ENCODE measurements around the gene NSMCE1. TPM values are rescaled to one million over a fixed set of nuclear protein-coding genes. Genes with fewer than 3 reads are reported as not detected.

Gene NSMCE1
- total RNA-seq, 2 experiments from 2014 or later, result 110 to 127 TPM

GRCh38 chr16:27193300-27193990 lies 75.1 kb downstream of the NSMCE1 start:
- H3K27ac Mint-ChIP-seq, result no peak overlapping the region
- POLR2A ChIA-PET, result interaction anchor here (0.5 to 1.2 kb wide), 3 partner anchors 10 to 22 kb away, joined by 3 to 8 read pairs (median 3); partner anchors contain the start of gene KDM8
- CTCF ChIA-PET, result interaction anchor here (0.6 to 2.6 kb wide), 4 partner anchors 13 to 89 kb away, joined by 3 to 10 read pairs (median 6); no protein-coding TSS in a partner anchor
- H3K4me1 Mint-ChIP-seq, result peaks cover 37% of the 10 kb centered on the region
- DNase-seq, result no peak
- intact Hi-C loops (cut with DNase I, micrococcal nuclease), result no loop called here
- H3K4me3 Mint-ChIP-seq, result no peak overlapping the region
- H3K27me3 Mint-ChIP-seq, result no peaks in the 10 kb centered on the region
- H3K9me3 Mint-ChIP-seq (ENCODE audit: low read depth), result peaks cover 13% of the 10 kb centered on the region
- no peak for ATAC-seq
- H3K36me3 Mint-ChIP-seq (ENCODE audit: low read depth), result peaks cover 6% of the 10 kb centered on the region

GRCh38 chr16:27191352-27191924 lies 77.1 kb downstream of the NSMCE1 start:
- H3K36me3 Mint-ChIP-seq (ENCODE audit: low read depth), result peaks cover 6% of the 10 kb centered on the region
- H3K4me3 Mint-ChIP-seq, result no peak overlapping the region
- no peak overlapping the region for H3K27ac Mint-ChIP-seq
- ChIA-PET CTCF (interaction anchor here (0.7 kb wide), 1 partner anchor 10 kb away, joined by 3 read pairs; no protein-coding TSS in a partner anchor), POLR2A (no interaction called here)
- no peak for ATAC-seq
- peaks cover 13% of the 10 kb centered on the region for H3K9me3 Mint-ChIP-seq (ENCODE audit: low read depth)
- H3K4me1 Mint-ChIP-seq, result peaks cover 21% of the 10 kb centered on the region
- intact Hi-C loops (cut with DNase I, micrococcal nuclease), result no loop called here
- no peak for DNase-seq
- no peaks in the 10 kb centered on the region for H3K27me3 Mint-ChIP-seq

GRCh38 chr16:27190316-27190871 lies 78.2 kb downstream of the NSMCE1 start:
- Mint-ChIP-seq H3K4me3 (no peak overlapping the region), H3K36me3 (ENCODE audit: low read depth) (peaks cover 6% of the 10 kb centered on the region), H3K27ac (no peak overlapping the region), H3K9me3 (ENCODE audit: low read depth) (peaks cover 10% of the 10 kb centered on the region), H3K27me3 (no peaks in the 10 kb centered on the region), H3K4me1 (peaks cover 15% of the 10 kb centered on the region)
- DNase-seq, result no peak
- CTCF ChIA-PET, result interaction anchor here (0.6 to 3.7 kb wide), 6 partner anchors 9 to 1364 kb away, joined by 3 to 27 read pairs (median 3); no protein-coding TSS in a partner anchor
- POLR2A ChIA-PET, result interaction anchor here (1.0 kb wide), 1 partner anchor 13 kb away, joined by 3 read pairs; the partner anchor contains the start of gene KDM8
- ATAC-seq, result no peak
- intact Hi-C loops (cut with DNase I, micrococcal nuclease), result no loop called here

DNA sequence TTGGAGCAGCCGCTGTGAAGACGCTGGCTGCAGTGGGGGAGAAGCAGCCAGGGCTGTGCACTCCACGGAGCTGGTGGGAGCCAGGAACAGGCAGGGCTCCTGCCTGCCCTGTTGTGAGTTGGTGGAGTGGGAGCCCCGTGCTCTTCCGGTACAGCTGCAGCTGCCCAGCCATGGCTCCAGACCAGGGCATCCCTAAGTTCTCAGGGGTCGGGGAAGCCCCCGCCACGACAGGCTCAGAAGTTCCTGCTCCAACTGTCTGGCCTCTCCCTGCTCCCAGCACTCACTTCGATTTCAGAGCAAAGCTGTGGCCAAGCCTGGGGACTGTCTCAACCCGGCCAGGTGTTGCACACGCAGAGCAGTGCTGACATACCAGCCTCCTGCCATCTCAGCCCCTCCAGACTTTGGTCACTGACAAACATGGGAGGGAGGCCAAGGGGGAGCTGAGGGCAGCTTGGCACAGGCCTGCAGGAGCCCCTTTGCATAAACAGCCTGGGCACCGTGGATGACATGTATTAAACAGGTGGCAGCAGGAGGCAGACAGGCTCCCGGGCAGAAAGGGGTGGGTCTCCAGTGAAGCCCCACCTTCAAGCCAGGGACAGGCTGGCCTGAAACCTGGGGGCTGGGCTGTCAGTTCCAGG lies 79.1 kb downstream of the NSMCE1 start:
- H3K4me1 Mint-ChIP-seq, result peaks cover 6% of the 10 kb centered on the region
- ChIA-PET CTCF (interaction anchor here (1.1 to 3.7 kb wide), 3 partner anchors 8 to 16 kb away, joined by 3 to 27 read pairs (median 3); no protein-coding TSS in a partner anchor), POLR2A (no interaction called here)
- DNase-seq, result no peak
- H3K4me3 Mint-ChIP-seq, result no peak overlapping the region
- H3K27me3 Mint-ChIP-seq, result no peaks in the 10 kb centered on the region
- no peak for ATAC-seq
- peaks cover 3% of the 10 kb centered on the region for H3K9me3 Mint-ChIP-seq (ENCODE audit: low read depth)
- peaks cover under 1% of the 10 kb centered on the region for H3K36me3 Mint-ChIP-seq (ENCODE audit: low read depth)
- no peak overlapping the region for H3K27ac Mint-ChIP-seq
- intact Hi-C loops (cut with DNase I, micrococcal nuclease), result no loop called here

DNA sequence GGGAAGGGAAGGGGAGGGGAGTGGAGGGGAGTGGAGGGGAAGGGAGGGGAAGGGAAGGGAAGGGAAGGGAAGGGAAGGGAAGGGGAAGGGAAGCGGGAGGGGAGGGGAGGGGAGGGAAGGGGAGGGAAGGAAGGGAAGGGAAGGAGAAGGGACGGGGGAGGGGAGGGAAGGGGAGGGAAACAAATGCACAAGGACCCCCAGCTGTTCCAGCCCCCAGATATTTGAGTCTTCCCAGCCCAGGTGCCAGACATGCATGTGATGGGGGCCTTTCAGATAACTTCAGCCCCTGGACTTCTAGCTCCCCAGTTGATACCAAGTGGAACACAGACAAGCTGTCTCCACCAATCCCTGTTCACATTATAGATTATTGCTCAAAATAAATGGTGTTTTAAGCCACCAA lies 79.9 kb downstream of the NSMCE1 start:
- intact Hi-C loops (cut with DNase I, micrococcal nuclease), result no loop called here

DNA sequence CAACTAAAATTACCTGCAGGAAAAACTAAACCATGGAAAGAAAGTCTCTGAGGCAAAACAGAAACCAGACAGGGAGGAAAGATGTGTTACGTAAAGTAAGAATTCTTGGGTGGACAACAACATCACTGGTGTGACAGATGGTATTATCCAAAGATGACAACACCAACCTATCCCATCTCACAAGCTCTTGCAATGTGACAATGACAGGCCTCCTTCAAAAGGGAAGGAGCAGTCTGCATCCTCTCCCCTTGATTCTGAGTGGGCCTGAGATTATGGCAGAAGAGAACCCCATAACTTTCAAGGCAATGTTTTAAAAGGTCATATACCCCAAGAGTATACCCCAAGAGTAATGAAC lies 82.8 kb downstream of the NSMCE1 start:
- POLR2A ChIA-PET, result no interaction called here
- CTCF ChIA-PET, result interaction anchor here (0.9 kb wide), 1 partner anchor 10 kb away, joined by 3 read pairs; no protein-coding TSS in a partner anchor

More for the DNA sequence above, 79.9 kb downstream of the NSMCE1 start:
- Mint-ChIP-seq H3K27ac (no peak overlapping the region), H3K4me1 (peaks cover 3% of the 10 kb centered on the region), H3K36me3 (ENCODE audit: low read depth) (no peaks in the 10 kb centered on the region), H3K9me3 (ENCODE audit: low read depth) (no peaks in the 10 kb centered on the region), H3K4me3 (no peak overlapping the region), H3K27me3 (no peaks in the 10 kb centered on the region)
- DNase-seq (no peak), ATAC-seq (no peak)
- CTCF ChIA-PET, result interaction anchor here (1.2 to 3.7 kb wide), 2 partner anchors 9 to 10 kb away, joined by 5 to 27 read pairs; no protein-coding TSS in a partner anchor
- POLR2A ChIA-PET, result no interaction called here

GRCh38 chr16:27182906-27183405 lies 85.6 kb downstream of the NSMCE1 start:
- ChIA-PET CTCF (interaction anchor here (0.8 kb wide), 1 partner anchor 30 kb away, joined by 3 read pairs; no protein-coding TSS in a partner anchor), POLR2A (no interaction called here)
- ATAC-seq (no peak), DNase-seq (no peak)
- Mint-ChIP-seq H3K36me3 (ENCODE audit: low read depth) (no peaks in the 10 kb centered on the region), H3K4me3 (no peak overlapping the region), H3K27ac (no peak overlapping the region), H3K4me1 (peaks cover 22% of the 10 kb centered on the region), H3K27me3 (no peaks in the 10 kb centered on the region), H3K9me3 (ENCODE audit: low read depth) (no peaks in the 10 kb centered on the region)
- intact Hi-C loops (cut with DNase I, micrococcal nuclease), result no loop called here

More for the DNA sequence above, 82.8 kb downstream of the NSMCE1 start:
- no peak overlapping the region for H3K27ac Mint-ChIP-seq
- peaks cover 3% of the 10 kb centered on the region for H3K4me1 Mint-ChIP-seq
- H3K9me3 Mint-ChIP-seq (ENCODE audit: low read depth), result no peaks in the 10 kb centered on the region
- no peaks in the 10 kb centered on the region for H3K27me3 Mint-ChIP-seq
- DNase-seq (no peak), ATAC-seq (no peak)
- intact Hi-C loops (cut with DNase I, micrococcal nuclease), result no loop called here
- H3K4me3 Mint-ChIP-seq, result no peak overlapping the region
- no peaks in the 10 kb centered on the region for H3K36me3 Mint-ChIP-seq (ENCODE audit: low read depth)

DNA sequence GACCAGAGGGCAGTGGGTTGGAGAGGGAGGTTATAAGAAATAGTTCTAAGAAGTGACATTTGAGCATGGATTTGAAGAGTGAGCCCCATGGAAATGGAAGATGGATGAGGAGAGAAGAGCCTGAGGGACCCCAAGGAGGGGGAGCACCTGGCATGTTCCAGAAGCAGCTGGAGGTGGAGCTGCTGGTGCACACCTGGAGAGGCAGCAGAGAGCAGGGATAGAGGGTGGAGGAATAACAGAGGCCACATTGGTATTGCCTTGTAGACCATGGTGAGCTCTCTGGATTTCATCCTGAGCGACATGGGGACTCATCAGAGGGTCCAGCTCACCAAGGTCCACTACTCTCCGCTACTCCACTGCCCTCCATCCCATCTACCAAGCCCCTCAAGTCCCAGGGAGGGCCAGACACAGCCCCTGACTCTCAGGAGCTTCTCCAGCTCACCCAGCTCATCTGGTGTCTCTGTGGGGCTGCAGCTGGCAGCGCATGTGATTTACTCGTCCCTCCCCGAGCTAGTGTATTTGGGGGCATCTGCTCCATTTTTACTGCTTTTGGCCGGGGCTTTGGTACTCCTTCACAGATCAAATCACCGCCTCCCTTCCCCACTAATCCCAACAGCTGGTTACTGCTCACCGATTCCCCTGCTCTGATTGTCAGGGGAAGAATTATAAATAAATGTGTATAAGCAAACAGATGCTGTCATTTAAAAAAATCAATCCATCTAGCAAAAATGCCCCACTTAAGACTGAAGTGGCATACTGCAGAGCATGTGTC lies 87.4 kb downstream of the NSMCE1 start:
- intact Hi-C loops (cut with DNase I, micrococcal nuclease), result no loop called here
- Mint-ChIP-seq H3K27ac (no peak overlapping the region), H3K27me3 (no peaks in the 10 kb centered on the region), H3K36me3 (ENCODE audit: low read depth) (no peaks in the 10 kb centered on the region), H3K4me1 (peaks cover 40% of the 10 kb centered on the region), H3K4me3 (no peak overlapping the region), H3K9me3 (ENCODE audit: low read depth) (no peaks in the 10 kb centered on the region)
- CTCF ChIA-PET, result interaction anchor here (0.7 to 3.0 kb wide), 13 partner anchors 9 to 273 kb away, joined by 3 to 19 read pairs (median 3); partner anchors contain the start of gene KDM8
- POLR2A ChIA-PET, result interaction anchor here (0.6 kb wide), 3 partner anchors 39 to 121 kb away, joined by 3 to 4 read pairs (median 4); no protein-coding TSS in a partner anchor
- peak; percentile 29 for DNase-seq
- ATAC-seq, result no peak

- no peaks in the 10 kb centered on the region for H3K27me3 Mint-ChIP-seq
- peak overlapping the region; percentile 80 for H3K27ac Mint-ChIP-seq
- ChIA-PET POLR2A (interaction anchor here (1.0 to 2.0 kb wide), 3 partner anchors 57 to 194 kb away, joined by 3 to 8 read pairs (median 4); no protein-coding TSS in a partner anchor), CTCF (interaction anchor here (0.6 to 3.8 kb wide), 39 partner anchors 8 to 281 kb away, joined by 3 to 37 read pairs (median 5); partner anchors contain the start of gene KDM8)
- H3K4me3 Mint-ChIP-seq, result no peak overlapping the region
- H3K36me3 Mint-ChIP-seq (ENCODE audit: low read depth), result no peaks in the 10 kb centered on the region
- no peaks in the 10 kb centered on the region for H3K9me3 Mint-ChIP-seq (ENCODE audit: low read depth)
- H3K4me1 Mint-ChIP-seq, result peaks cover 48% of the 10 kb centered on the region
- intact Hi-C loops (cut with DNase I, micrococcal nuclease), result loop anchor here (1.0 to 5.0 kb wide), 9 partner anchors 24 to 582 kb away; partner anchors contain the start of gene KDM8 (in 1 of the 2)
- ATAC-seq, result peak; percentile 91
- DNase-seq, result peak; percentile 95
Measured at GRCh38 chr16:27179500-27180072, 89.0 kb downstream of the NSMCE1 start.

Measured in activated CD4-positive, alpha-beta T cell treated with anti-CD3 and anti-CD28 coated beads for 36 hours (primary cell).